HG03135 (cell line): Measurements from ENCODE around the gene USP17L30.
"Not testable (repeated sequence)": the region's sequence is repeated elsewhere in the genome, so short reads cannot be mapped to it uniquely, and the experiment has no call there.

Experiments
- ATAC-seq: cut with Tn5 transposase; IDR thresholded peaks from one replicate; pipeline ENCODE4 v1.9.1; 2021; ENCODE audit warnings: mild to moderate bottlenecking, moderate library complexity; ENCODE audit not compliant: unreplicated experiment

Gene USP17L30, protein sequence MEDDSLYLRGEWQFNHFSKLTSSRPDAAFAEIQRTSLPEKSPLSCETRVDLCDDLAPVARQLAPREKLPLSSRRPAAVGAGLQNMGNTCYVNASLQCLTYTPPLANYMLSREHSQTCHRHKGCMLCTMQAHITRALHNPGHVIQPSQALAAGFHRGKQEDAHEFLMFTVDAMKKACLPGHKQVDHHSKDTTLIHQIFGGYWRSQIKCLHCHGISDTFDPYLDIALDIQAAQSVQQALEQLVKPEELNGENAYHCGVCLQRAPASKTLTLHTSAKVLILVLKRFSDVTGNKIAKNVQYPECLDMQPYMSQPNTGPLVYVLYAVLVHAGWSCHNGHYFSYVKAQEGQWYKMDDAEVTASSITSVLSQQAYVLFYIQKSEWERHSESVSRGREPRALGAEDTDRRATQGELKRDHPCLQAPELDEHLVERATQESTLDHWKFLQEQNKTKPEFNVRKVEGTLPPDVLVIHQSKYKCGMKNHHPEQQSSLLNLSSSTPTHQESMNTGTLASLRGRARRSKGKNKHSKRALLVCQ

DNA sequence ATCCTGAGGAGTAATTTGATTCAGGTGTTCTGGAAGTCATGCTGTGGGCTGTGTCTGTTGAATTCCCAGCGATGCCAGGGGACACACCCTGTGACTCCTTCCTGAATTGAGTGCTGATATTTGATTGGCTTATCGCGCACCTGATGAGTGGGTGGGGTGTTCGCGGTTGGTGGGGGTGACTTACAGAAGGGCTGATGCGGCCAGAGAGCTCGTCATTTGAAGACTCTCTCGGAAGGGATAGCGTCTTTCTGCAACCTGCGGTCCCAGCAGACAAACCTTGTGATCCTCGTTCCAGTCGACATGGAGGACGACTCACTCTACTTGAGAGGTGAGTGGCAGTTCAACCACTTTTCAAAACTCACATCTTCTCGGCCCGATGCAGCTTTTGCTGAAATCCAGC, at the start of gene USP17L30:
TSS of gene USP17L30 (plus strand) at position 301 of the 400 bp plus-strand sequence. CDS start at position 301, 0 bp downstream.
- not testable (repeated sequence) for ATAC-seq

DNA sequence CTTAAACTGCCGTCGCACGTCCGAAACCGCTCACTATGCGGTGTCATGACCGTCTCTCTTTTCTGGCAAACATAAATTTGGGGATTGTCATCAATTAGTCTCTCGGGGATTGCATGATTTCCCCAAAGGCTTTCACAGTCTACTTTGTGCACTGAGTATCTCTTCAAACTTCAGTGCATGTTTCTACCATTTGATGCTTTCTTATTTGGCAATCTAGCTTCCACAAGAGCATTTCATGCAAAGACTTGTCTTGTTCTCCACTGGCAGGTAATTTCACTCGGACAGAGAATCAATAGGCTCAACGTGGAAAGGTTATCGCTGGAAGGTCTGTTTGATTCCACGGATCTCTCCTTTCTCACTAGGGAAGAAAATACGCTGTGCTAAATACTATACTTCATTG, 38.7 kb upstream of the USP17L30 start:
- not testable (repeated sequence) for ATAC-seq

DNA sequence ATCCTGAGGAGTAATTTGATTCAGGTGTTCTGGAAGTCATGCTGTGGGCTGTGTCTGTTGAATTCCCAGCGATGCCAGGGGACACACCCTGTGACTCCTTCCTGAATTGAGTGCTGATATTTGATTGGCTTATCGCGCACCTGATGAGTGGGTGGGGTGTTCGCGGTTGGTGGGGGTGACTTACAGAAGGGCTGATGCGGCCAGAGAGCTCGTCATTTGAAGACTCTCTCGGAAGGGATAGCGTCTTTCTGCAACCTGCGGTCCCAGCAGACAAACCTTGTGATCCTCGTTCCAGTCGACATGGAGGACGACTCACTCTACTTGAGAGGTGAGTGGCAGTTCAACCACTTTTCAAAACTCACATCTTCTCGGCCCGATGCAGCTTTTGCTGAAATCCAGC, 38.1 kb upstream of the USP17L30 start, which contains the start of gene USP17L24:
TSS of gene USP17L24 (plus strand) at position 301 of the 400 bp plus-strand sequence. CDS start at position 301, 0 bp downstream.
- ATAC-seq, result not testable (repeated sequence)

DNA sequence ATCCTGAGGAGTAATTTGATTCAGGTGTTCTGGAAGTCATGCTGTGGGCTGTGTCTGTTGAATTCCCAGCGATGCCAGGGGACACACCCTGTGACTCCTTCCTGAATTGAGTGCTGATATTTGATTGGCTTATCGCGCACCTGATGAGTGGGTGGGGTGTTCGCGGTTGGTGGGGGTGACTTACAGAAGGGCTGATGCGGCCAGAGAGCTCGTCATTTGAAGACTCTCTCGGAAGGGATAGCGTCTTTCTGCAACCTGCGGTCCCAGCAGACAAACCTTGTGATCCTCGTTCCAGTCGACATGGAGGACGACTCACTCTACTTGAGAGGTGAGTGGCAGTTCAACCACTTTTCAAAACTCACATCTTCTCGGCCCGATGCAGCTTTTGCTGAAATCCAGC, 33.3 kb upstream of the USP17L30 start, which contains the start of gene USP17L25:
TSS of gene USP17L25 (plus strand) at position 301 of the 400 bp plus-strand sequence. CDS start at position 301, 0 bp downstream.
- ATAC-seq, result not testable (repeated sequence)

DNA sequence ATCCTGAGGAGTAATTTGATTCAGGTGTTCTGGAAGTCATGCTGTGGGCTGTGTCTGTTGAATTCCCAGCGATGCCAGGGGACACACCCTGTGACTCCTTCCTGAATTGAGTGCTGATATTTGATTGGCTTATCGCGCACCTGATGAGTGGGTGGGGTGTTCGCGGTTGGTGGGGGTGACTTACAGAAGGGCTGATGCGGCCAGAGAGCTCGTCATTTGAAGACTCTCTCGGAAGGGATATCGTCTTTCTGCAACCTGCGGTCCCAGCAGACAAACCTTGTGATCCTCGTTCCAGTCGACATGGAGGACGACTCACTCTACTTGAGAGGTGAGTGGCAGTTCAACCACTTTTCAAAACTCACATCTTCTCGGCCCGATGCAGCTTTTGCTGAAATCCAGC, 28.6 kb upstream of the USP17L30 start, which contains the start of gene USP17L26:
TSS of gene USP17L26 (plus strand) at position 301 of the 400 bp plus-strand sequence. CDS start at position 301, 0 bp downstream.
- not testable (repeated sequence) for ATAC-seq

DNA sequence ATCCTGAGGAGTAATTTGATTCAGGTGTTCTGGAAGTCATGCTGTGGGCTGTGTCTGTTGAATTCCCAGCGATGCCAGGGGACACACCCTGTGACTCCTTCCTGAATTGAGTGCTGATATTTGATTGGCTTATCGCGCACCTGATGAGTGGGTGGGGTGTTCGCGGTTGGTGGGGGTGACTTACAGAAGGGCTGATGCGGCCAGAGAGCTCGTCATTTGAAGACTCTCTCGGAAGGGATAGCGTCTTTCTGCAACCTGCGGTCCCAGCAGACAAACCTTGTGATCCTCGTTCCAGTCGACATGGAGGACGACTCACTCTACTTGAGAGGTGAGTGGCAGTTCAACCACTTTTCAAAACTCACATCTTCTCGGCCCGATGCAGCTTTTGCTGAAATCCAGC, 23.8 kb upstream of the USP17L30 start, which contains the start of gene USP17L5:
TSS of gene USP17L5 (plus strand) at position 301 of the 400 bp plus-strand sequence. CDS start at position 301, 0 bp downstream.
- ATAC-seq, result not testable (repeated sequence)

DNA sequence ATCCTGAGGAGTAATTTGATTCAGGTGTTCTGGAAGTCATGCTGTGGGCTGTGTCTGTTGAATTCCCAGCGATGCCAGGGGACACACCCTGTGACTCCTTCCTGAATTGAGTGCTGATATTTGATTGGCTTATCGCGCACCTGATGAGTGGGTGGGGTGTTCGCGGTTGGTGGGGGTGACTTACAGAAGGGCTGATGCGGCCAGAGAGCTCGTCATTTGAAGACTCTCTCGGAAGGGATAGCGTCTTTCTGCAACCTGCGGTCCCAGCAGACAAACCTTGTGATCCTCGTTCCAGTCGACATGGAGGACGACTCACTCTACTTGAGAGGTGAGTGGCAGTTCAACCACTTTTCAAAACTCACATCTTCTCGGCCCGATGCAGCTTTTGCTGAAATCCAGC, 19.1 kb upstream of the USP17L30 start, which contains the start of gene USP17L27:
TSS of gene USP17L27 (plus strand) at position 301 of the 400 bp plus-strand sequence. CDS start at position 301, 0 bp downstream.
- ATAC-seq, result not testable (repeated sequence)

DNA sequence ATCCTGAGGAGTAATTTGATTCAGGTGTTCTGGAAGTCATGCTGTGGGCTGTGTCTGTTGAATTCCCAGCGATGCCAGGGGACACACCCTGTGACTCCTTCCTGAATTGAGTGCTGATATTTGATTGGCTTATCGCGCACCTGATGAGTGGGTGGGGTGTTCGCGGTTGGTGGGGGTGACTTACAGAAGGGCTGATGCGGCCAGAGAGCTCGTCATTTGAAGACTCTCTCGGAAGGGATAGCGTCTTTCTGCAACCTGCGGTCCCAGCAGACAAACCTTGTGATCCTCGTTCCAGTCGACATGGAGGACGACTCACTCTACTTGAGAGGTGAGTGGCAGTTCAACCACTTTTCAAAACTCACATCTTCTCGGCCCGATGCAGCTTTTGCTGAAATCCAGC, 14.3 kb upstream of the USP17L30 start, which contains the start of gene USP17L28:
TSS of gene USP17L28 (plus strand) at position 301 of the 400 bp plus-strand sequence. CDS start at position 301, 0 bp downstream.
- not testable (repeated sequence) for ATAC-seq

DNA sequence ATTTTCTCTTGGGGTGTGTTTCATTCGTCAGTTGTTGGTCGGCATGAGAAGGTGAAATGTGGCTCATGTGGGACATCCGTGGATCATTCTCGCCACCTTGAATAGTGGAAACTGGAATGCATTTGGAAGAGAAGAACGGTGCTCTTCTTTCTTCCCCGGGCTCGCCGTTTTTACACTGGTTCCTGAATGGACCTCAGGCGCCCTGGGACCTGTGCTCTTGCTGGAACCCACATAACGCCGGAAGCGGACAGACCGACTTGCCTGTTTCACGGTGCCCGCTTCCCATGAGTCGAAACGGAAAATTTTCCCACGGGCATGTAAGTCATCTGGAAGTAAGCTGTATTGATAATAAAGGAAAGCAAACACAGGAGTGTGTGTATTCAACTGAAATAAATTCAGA, 12.1 kb upstream of the USP17L30 start:
- not testable (repeated sequence) for ATAC-seq

DNA sequence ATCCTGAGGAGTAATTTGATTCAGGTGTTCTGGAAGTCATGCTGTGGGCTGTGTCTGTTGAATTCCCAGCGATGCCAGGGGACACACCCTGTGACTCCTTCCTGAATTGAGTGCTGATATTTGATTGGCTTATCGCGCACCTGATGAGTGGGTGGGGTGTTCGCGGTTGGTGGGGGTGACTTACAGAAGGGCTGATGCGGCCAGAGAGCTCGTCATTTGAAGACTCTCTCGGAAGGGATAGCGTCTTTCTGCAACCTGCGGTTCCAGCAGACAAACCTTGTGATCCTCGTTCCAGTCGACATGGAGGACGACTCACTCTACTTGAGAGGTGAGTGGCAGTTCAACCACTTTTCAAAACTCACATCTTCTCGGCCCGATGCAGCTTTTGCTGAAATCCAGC, 9.6 kb upstream of the USP17L30 start, which contains the start of gene USP17L29:
TSS of gene USP17L29 (plus strand) at position 301 of the 400 bp plus-strand sequence. CDS start at position 301, 0 bp downstream.
- not testable (repeated sequence) for ATAC-seq

DNA sequence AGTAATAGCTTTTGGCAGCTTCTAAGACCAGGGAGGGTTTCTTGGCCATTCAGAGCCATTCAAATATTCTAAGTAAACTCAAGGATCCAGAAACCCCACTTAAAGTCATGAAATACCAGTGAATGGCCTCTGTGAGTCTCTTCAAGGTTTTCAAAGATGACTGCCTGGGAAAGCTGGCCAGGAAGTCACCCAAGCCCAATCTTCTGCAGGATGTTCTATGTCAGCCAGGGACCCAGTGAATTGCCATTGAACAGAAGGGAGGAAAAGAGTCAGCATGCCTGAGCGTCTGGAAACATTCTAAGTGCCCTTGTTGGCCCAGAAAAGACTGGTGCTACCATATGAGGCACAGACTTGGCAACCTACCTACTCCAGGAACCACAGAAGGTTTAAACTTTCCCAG, 17.0 kb downstream of the USP17L30 start:
- not testable (repeated sequence) for ATAC-seq

DNA sequence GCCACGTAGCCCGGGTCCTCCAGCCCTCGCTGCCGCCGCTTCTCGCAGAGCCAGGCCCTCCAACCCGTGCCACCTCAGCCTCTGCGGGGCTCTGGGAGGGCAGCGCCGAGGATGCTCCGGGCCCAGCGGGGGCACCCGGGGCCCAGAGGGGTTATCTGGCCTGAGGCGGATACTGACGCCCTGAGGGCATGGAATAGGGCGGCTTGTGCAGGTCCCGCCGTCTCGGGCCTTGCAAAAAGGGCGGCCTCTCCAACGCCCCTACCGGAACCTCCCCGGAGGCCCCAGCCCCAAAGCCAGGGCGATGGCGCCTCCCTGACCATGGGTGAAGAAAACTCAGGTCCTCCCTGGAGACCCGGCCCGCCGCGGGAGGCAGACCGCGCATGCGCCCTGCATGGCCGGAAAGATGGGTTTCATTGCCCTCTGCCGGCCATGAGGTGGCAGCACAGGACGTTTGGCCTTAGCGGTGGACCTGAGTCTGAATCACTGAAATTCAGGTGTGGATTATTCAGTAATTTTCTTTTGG, 18.1 kb downstream of the USP17L30 start:
- not testable (repeated sequence) for ATAC-seq

DNA sequence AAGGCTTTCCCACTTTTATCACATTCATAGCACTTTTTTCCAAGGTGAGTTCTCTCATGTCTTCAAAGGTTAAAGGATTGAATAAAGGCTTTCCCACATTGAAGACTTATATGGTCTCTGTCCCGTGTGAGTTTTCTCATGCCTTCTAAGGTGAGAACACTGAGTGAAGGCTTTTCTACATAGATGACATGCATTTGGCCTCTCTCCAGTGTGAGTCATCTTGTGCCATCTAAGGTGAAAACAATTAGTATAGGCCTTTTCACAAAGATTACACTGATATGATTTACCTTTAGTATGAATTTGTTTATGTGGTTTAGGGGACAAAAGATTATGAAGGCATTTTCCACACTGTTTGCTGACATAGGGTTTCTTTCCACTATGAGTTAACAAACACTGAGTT, 21.2 kb downstream of the USP17L30 start:
- ATAC-seq, result no peak

DNA sequence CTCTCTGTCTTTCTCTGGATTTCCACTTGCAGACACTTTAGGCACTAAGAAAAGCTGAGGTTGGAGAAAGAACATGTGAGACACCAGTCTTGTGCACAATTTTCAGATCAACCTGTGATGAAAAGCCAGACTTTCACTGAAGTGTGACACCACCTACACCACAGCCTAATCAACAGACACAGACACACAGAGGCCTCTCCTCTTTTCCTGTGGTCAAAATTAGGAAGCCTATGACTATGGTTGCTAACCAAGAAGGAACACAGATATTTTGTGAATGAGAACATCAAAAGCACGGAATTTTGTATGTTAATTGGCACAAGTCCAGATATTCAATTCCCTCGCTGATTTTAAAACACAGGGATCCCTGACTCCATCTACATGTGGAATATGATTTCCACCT, 26.1 kb downstream of the USP17L30 start:
- not testable (repeated sequence) for ATAC-seq

DNA sequence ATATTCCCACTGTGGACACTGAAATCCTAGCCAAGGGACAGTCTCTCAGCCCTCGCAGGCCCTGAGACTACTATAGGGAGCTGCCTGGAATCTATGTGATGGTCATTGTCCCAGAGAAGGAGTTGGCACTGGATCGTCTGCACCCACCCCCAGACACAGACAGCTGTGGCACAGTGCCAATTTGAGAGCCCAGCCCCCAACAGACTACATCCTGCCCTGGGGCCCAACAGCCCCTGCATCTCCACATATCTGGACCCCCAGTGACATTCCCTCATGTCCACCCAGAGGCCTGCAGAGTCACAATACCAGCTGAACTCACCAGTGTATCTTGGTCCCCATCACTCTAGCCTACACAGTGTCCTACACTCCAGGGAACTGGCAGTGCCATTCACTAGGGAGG, 42.8 kb downstream of the USP17L30 start:
- ATAC-seq, result not testable (repeated sequence)

DNA sequence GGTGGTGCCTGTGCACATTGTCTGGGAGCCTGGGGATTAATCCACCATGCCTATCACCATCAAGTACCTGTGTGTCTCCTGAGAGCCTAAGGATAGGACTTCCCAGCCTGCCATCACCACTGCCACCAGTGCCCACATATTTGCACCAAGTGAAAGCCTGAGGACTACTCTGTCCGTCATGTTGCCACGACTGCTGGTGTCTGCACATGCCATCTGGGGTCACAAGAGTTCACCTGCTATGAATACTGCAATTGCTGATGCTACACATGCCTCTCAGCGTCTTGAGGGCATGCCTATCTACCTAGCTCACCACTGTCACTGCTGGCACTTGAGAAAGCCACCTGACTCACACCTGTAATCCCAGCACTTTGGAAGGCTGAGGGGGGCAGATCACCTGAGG, 43.6 kb downstream of the USP17L30 start:
- not testable (repeated sequence) for ATAC-seq

DNA sequence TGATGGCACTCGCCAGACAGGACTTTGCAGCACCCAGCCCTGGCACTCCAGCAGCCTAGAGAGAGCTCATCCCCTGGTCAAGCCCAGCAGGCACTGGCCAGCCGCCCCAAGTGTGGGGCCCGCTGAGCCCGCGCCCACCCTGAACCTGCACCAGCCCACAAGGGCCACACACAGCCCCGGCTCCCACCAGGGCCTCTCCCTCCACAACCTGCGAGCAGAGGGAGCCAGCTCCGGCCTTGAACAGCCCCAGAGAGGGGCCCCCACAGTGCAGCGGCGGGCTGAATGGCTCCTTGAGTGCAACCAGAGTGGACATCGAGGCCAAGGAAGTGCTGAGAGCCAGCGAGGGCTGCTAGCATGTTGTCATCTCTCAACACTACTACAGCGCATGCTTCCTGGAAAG, 46.9 kb downstream of the USP17L30 start:
- ATAC-seq, result no peak
